Skin epidermis (tissue), 12 donors: ENCODE measurements around the gene YDJC.
"Not testable (repeated sequence)": the region's sequence is repeated elsewhere in the genome, so short reads cannot be mapped to it uniquely, and the experiment has no call there.

ENCODE experiments used
- H3K27ac ChIP-seq, 21 experiments: fragments of 200-600 bp; sonication (generic) in 11 of 21; one replicate each; pipeline ENCODE4 v1.5.0; 2020; ENCODE audit warnings: mild to moderate bottlenecking in 3 of 21, inconsistent platforms in 2 of 21, moderate library complexity in 2 of 21
- H3K4me3 ChIP-seq, 7 experiments: fragments of 200-600 bp; sonication (generic) in 2 of 7; one replicate each; pipeline ENCODE4 v1.5.0; 2020; ENCODE audit warnings: inconsistent platforms in 2 of 7, mild to moderate bottlenecking in 2 of 7, moderate library complexity in 1 of 7

Gene YDJC

GRCh38 chr22:21590809-21591641 lies 38.8 kb downstream of the YDJC start:
- peak overlapping the region in 1 of 21 experiments; percentile 5 for H3K27ac ChIP-seq
- H3K4me3 ChIP-seq, result no peak overlapping the region

- Histone ChIP-seq H3K27ac (no peak overlapping the region), H3K4me3 (no peak overlapping the region)
These were observed 40.4 kb downstream of the YDJC start for GRCh38 chr22:21589396-21589795.

- Histone ChIP-seq H3K4me3 (no peak overlapping the region), H3K27ac (peak overlapping the region in 6 of 21 experiments; percentile 1 to 29 (median 26))
These were observed 41.8 kb downstream of the YDJC start for GRCh38 chr22:21587803-21588611.

- H3K27ac ChIP-seq, result no peak overlapping the region
- no peak overlapping the region for H3K4me3 ChIP-seq
These were observed 44.4 kb downstream of the YDJC start for GRCh38 chr22:21585389-21585788.

GRCh38 chr22:21582801-21583740 lies 46.8 kb downstream of the YDJC start:
- H3K4me3 ChIP-seq, result no peak overlapping the region

GRCh38 chr22:21581009-21581713 lies 48.7 kb downstream of the YDJC start:
- H3K27ac ChIP-seq, H3K4me3 ChIP-seq: not testable (repeated sequence)

More at GRCh38 chr22:21582801-21583740, 46.8 kb downstream of the YDJC start:
- H3K27ac ChIP-seq, result no peak overlapping the region

- not testable (repeated sequence) for H3K27ac ChIP-seq, H3K4me3 ChIP-seq
These were observed 49.2 kb downstream of the YDJC start for GRCh38 chr22:21580623-21581007.

GRCh38 chr22:21579474-21579851 lies 50.4 kb downstream of the YDJC start:
- H3K4me3 ChIP-seq, result no peak overlapping the region
- no peak overlapping the region for H3K27ac ChIP-seq
